ENCODE results near the gene PGK1. TPM values are rescaled to one million over a fixed set of nuclear protein-coding genes. Genes with fewer than 3 reads are reported as not detected.

PGK1 gene
- total and polyA plus RNA-seq, 2 experiments from 2014 or later: 249 to 336 TPM

GRCh38 chrX:78116766-78117165, 12.7 kb downstream of the PGK1 start:
- Histone ChIP-seq H3K4me1 (ENCODE audit: insufficient read depth) (no peaks in the 10 kb centered on the region), H3K4me3 (no peak overlapping the region), H3K27me3 (ENCODE audit: insufficient read depth) (no peaks in the 10 kb centered on the region), H3K4me2 (no peak overlapping the region), H3K9me2 (ENCODE audit: insufficient read depth) (no peaks in the 10 kb centered on the region), H2AFZ (no peak overlapping the region), H3K79me2 (replicated peaks; ENCODE audit: insufficient read depth) (peaks cover 52% of the 10 kb centered on the region), H3K27ac (ENCODE audit: low read depth) (no peak overlapping the region), H3K36me3 (ENCODE audit: insufficient read depth) (peaks cover 52% of the 10 kb centered on the region), H4K20me1 (replicated peaks; ENCODE audit: insufficient read depth) (peaks cover 20% of the 10 kb centered on the region), H3F3A (replicated peaks; ENCODE audit: low read depth) (no peaks in the 10 kb centered on the region)
- H3K4me3 Mint-ChIP-seq: no peak overlapping the region
- no peak for ATAC-seq
- TF ChIP-seq NANOG (IDR thresholded peaks at IDR 0.05; ENCODE audit: borderline replicate concordance): no peak
- TF ChIP-seq, protein P1, sequence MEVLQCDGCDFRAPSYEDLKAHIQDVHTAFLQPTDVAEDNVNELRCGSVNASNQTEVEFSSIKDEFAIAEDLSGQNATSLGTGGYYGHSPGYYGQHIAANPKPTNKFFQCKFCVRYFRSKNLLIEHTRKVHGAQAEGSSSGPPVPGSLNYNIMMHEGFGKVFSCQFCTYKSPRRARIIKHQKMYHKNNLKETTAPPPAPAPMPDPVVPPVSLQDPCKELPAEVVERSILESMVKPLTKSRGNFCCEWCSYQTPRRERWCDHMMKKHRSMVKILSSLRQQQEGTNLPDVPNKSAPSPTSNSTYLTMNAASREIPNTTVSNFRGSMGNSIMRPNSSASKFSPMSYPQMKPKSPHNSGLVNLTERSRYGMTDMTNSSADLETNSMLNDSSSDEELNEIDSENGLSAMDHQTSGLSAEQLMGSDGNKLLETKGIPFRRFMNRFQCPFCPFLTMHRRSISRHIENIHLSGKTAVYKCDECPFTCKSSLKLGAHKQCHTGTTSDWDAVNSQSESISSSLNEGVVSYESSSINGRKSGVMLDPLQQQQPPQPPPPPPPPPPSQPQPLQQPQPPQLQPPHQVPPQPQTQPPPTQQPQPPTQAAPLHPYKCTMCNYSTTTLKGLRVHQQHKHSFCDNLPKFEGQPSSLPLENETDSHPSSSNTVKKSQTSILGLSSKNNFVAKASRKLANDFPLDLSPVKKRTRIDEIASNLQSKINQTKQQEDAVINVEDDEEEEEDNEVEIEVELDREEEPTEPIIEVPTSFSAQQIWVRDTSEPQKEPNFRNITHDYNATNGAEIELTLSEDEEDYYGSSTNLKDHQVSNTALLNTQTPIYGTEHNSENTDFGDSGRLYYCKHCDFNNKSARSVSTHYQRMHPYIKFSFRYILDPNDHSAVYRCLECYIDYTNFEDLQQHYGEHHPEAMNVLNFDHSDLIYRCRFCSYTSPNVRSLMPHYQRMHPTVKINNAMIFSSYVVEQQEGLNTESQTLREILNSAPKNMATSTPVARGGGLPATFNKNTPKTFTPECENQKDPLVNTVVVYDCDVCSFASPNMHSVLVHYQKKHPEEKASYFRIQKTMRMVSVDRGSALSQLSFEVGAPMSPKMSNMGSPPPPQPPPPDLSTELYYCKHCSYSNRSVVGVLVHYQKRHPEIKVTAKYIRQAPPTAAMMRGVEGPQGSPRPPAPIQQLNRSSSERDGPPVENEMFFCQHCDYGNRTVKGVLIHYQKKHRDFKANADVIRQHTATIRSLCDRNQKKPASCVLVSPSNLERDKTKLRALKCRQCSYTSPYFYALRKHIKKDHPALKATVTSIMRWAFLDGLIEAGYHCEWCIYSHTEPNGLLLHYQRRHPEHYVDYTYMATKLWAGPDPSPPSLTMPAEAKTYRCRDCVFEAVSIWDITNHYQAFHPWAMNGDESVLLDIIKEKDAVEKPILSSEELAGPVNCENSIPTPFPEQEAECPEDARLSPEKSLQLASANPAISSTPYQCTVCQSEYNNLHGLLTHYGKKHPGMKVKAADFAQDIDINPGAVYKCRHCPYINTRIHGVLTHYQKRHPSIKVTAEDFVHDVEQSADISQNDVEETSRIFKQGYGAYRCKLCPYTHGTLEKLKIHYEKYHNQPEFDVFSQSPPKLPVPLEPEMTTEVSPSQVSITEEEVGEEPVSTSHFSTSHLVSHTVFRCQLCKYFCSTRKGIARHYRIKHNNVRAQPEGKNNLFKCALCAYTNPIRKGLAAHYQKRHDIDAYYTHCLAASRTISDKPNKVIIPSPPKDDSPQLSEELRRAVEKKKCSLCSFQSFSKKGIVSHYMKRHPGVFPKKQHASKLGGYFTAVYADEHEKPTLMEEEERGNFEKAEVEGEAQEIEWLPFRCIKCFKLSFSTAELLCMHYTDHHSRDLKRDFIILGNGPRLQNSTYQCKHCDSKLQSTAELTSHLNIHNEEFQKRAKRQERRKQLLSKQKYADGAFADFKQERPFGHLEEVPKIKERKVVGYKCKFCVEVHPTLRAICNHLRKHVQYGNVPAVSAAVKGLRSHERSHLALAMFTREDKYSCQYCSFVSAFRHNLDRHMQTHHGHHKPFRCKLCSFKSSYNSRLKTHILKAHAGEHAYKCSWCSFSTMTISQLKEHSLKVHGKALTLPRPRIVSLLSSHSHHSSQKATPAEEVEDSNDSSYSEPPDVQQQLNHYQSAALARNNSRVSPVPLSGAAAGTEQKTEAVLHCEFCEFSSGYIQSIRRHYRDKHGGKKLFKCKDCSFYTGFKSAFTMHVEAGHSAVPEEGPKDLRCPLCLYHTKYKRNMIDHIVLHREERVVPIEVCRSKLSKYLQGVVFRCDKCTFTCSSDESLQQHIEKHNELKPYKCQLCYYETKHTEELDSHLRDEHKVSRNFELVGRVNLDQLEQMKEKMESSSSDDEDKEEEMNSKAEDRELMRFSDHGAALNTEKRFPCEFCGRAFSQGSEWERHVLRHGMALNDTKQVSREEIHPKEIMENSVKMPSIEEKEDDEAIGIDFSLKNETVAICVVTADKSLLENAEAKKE (CRISPR knock-in tag; IDR thresholded peaks at IDR 0.05): no peak
- TF ChIP-seq EZH2phosphoT487 (IDR thresholded peaks at IDR 0.05; ENCODE audit: unreplicated experiment): no peak
- TF ChIP-seq ZNF114 (CRISPR knock-in tag; IDR thresholded peaks at IDR 0.05): no peak
- TF ChIP-seq, protein P2, sequence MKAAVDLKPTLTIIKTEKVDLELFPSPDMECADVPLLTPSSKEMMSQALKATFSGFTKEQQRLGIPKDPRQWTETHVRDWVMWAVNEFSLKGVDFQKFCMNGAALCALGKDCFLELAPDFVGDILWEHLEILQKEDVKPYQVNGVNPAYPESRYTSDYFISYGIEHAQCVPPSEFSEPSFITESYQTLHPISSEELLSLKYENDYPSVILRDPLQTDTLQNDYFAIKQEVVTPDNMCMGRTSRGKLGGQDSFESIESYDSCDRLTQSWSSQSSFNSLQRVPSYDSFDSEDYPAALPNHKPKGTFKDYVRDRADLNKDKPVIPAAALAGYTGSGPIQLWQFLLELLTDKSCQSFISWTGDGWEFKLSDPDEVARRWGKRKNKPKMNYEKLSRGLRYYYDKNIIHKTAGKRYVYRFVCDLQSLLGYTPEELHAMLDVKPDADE (IDR thresholded peaks at IDR 0.05): no peak
- no peak for TF ChIP-seq POLR2AphosphoS5 (IDR thresholded peaks at IDR 0.05; ENCODE audit: low read depth)
- no peak for TF ChIP-seq EZH2 (IDR thresholded peaks at IDR 0.05; ENCODE audit: low read depth, unreplicated experiment)
- no peak for TF ChIP-seq STAT1 (IDR thresholded peaks at IDR 0.05; ENCODE audit: unreplicated experiment)
- no peak for TF ChIP-seq ZNF331 (CRISPR knock-in tag; IDR thresholded peaks at IDR 0.05; ENCODE audit: low read depth)
- H3K27me3 Mint-ChIP-seq (ENCODE audit: insufficient read depth, low read depth, poor library complexity): peaks cover 4% of the 10 kb centered on the region
- no peak for DNase-seq (ENCODE audit: low spot score)
- peaks cover 88% of the 10 kb centered on the region for H3K36me3 Mint-ChIP-seq (ENCODE audit: low read depth)
- no peaks in the 10 kb centered on the region for H3K4me1 Mint-ChIP-seq
- no peak overlapping the region for H3K27ac Mint-ChIP-seq
- H3K9me3 Mint-ChIP-seq: no peaks in the 10 kb centered on the region
